ENCODE results near the gene COX5A. TPM values are rescaled to one million over a fixed set of nuclear protein-coding genes. Genes with fewer than 3 reads are reported as not detected.

COX5A gene
- total and polyA plus RNA-seq, 2 of the 4 experiments (the other 2 are of a cell fraction) = 39.8 to 141 TPM

DNA sequence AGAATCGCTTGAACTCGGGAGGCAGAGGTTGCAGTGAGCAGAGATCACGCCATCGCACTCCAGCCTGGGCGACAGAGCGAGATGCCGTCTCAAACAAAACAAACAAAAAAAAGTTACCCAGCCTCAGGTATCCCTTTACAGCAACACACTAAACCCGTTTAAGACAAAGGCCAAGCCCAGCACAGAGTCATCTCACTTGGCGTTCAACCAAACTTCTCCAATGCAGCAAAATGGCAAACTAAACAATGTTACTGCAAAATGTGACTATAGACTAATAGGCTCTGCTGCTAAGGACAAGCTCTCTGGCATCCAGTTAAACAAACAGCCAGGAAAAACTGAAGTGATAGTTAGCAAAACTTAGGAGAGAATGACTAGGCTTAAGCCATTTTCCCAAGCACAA is 24.8 kb downstream of the COX5A start:
- Histone ChIP-seq H3K23ac (ENCODE audit: low read depth, low read length) (no peak overlapping the region), H3K36me3 (ENCODE audit: control insufficient read depth, insufficient read depth, low read length) (peaks cover 26% of the 10 kb centered on the region), H2BK5ac (ENCODE audit: low read depth, low read length, poor library complexity, severe bottlenecking) (peak overlapping the region; percentile 78), H3K27me3 (ENCODE audit: control insufficient read depth, insufficient read depth, low read length) (no peaks in the 10 kb centered on the region), H3K4ac (ENCODE audit: low read depth, low read length) (no peak overlapping the region), H2AFZ (replicated peaks; ENCODE audit: low read length, poor library complexity) (no peak overlapping the region), H4K5ac (ENCODE audit: low read depth, low read length) (no peak overlapping the region), H3K4me2 (ENCODE audit: low read depth, low read length) (no peak overlapping the region), H3K27ac (ENCODE audit: insufficient read depth, low read length) (peak overlapping the region; percentile 0; the same call in 1 of the 2 replicates), H3K9me1 (ENCODE audit: insufficient read depth, low read length) (no peaks in the 10 kb centered on the region), H4K91ac (ENCODE audit: insufficient read depth, low read depth, low read length) (no peak overlapping the region), H2BK120ac (ENCODE audit: low read depth, low read length) (no peak overlapping the region), H2AK9ac (replicated peaks; ENCODE audit: low read depth, low read length, poor library complexity) (no peak overlapping the region), H2BK20ac (ENCODE audit: low read depth, low read length) (no peak overlapping the region), H3K79me1 (ENCODE audit: low read depth in 1 of 2, low read length in 2 of 2) (no peaks in the 10 kb centered on the region), H3K4me1 (ENCODE audit: control insufficient read depth, insufficient read depth, low read length) (peaks cover 3% of the 10 kb centered on the region; the same call in 1 of the 2 replicates), H3K4me3 (ENCODE audit: insufficient read depth, low read depth, low read length) (no peak overlapping the region), H4K20me1 (ENCODE audit: insufficient read depth, low read length) (no peaks in the 10 kb centered on the region; the same call in 1 of the 2 replicates), H3K18ac (ENCODE audit: low read depth, low read length) (no peak overlapping the region), H3K56ac (ENCODE audit: extremely low read depth, insufficient read depth, low read length) (no peak overlapping the region), H3K9me3 (ENCODE audit: control insufficient read depth, insufficient read depth, low read length) (no peaks in the 10 kb centered on the region), H3K14ac (replicated peaks; ENCODE audit: low read depth, low read length) (no peak overlapping the region), H2AK5ac (ENCODE audit: low read depth, low read length) (no peak overlapping the region), H2BK15ac (ENCODE audit: low read depth, low read length) (no peak overlapping the region), H3K9ac (ENCODE audit: low read depth, low read length) (no peak overlapping the region), H4K8ac (ENCODE audit: low read depth in 2 of 2, low read length in 2 of 2) (no peak overlapping the region)
- in situ Hi-C loops (cut with MboI; ENCODE audit: low sequenced_read_pairs) (no loop called here), intact Hi-C loops (cut with micrococcal nuclease) (no loop called here), dilution Hi-C loops (cut with HindIII; ENCODE audit: low sequenced_read_pairs, unreplicated experiment) (no loop called here)
- ChIA-PET POLR2A (ENCODE audit: unreplicated experiment) (no interaction called here), CTCF (no interaction called here)
- TF ChIP-seq NFE2L2 (IDR thresholded peaks at IDR 0.05; ENCODE audit: low read depth, low read length) = no peak
- no peak for TF ChIP-seq MAZ (IDR thresholded peaks at IDR 0.05; ENCODE audit: borderline replicate concordance, low read depth, low read length)
- TF ChIP-seq, protein P1, sequence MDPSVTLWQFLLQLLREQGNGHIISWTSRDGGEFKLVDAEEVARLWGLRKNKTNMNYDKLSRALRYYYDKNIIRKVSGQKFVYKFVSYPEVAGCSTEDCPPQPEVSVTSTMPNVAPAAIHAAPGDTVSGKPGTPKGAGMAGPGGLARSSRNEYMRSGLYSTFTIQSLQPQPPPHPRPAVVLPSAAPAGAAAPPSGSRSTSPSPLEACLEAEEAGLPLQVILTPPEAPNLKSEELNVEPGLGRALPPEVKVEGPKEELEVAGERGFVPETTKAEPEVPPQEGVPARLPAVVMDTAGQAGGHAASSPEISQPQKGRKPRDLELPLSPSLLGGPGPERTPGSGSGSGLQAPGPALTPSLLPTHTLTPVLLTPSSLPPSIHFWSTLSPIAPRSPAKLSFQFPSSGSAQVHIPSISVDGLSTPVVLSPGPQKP (IDR thresholded peaks at IDR 0.05; ENCODE audit: borderline replicate concordance, low read depth, low read length) = no peak
- TF ChIP-seq BHLHE40 (IDR thresholded peaks at IDR 0.05; ENCODE audit: low read depth, low read length) = no peak
- TF ChIP-seq CEBPB (IDR thresholded peaks at IDR 0.05; ENCODE audit: low read depth, low read length) = no peak
- no peak for TF ChIP-seq MAFK (IDR thresholded peaks at IDR 0.05; ENCODE audit: low read depth, low read length)
- no peak for TF ChIP-seq RAD21 (IDR thresholded peaks at IDR 0.05; ENCODE audit: low read length)
- no peak for TF ChIP-seq RFX5 (IDR thresholded peaks at IDR 0.05; ENCODE audit: low read depth, low read length)
- TF ChIP-seq SMC3 (IDR thresholded peaks at IDR 0.05; ENCODE audit: low read depth, low read length) = no peak
- TF ChIP-seq, protein P2, sequence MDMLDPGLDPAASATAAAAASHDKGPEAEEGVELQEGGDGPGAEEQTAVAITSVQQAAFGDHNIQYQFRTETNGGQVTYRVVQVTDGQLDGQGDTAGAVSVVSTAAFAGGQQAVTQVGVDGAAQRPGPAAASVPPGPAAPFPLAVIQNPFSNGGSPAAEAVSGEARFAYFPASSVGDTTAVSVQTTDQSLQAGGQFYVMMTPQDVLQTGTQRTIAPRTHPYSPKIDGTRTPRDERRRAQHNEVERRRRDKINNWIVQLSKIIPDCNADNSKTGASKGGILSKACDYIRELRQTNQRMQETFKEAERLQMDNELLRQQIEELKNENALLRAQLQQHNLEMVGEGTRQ (IDR thresholded peaks at IDR 0.05; ENCODE audit: low read depth, low read length) = no peak
- TF ChIP-seq RCOR1 (IDR thresholded peaks at IDR 0.05; ENCODE audit: insufficient replicate concordance, low read length) = no peak
- TF ChIP-seq CHD1 (IDR thresholded peaks at IDR 0.05; ENCODE audit: low read depth, low read length) = no peak
- no peak for TF ChIP-seq POLR2A (IDR thresholded peaks at IDR 0.05; ENCODE audit: low read depth, low read length)
- WGBS, 2 experiments (ENCODE audit: extremely low coverage in 2 of 2, insufficient read length in 1 of 2) = no CpG with 5 or more reads among the region's 9 CpGs
- peak; percentile 62 for DNase-seq
- no TSS peak for BruUV-seq (replicated peaks)
- peak; percentile 79 for ATAC-seq (ENCODE audit: low read depth)
